NCI-H2196 (cell line): ENCODE data around the gene KRTAP3-1.
"Not testable (repeated sequence)": the region's sequence is repeated elsewhere in the genome, so short reads cannot be mapped to it uniquely, and the experiment has no call there.

Source experiments
- DNase-seq: peaks from one replicate; lab custom pipeline; 2025; ENCODE audit not compliant: unreplicated experiment; lab: John Stamatoyannopoulos, UW

Gene KRTAP3-1

GRCh38 chr17:41008811-41009210, at the start of gene KRTAP3-1:
Gene KRTAP3-1, minus strand, starts transcription at chr17:41009128. Its CDS starts 54 bp downstream, at chr17:41009074.
- peak; percentile 9 for DNase-seq

GRCh38 chr17:41057547-41057946, 48.6 kb upstream of the KRTAP3-1 start:
- DNase-seq = no peak

GRCh38 chr17:41055130-41055529, 46.2 kb upstream of the KRTAP3-1 start, which contains the start of gene KRTAP2-2:
Gene KRTAP2-2, minus strand, starts transcription at chr17:41055230. Its CDS starts 19 bp downstream, at chr17:41055211.
- DNase-seq = not testable (repeated sequence)

- not testable (repeated sequence) for DNase-seq
These were observed 45.6 kb upstream of the KRTAP3-1 start for GRCh38 chr17:41054556-41054955.

GRCh38 chr17:41054025-41054424, 45.1 kb upstream of the KRTAP3-1 start:
- no peak for DNase-seq

GRCh38 chr17:41052566-41052965, 43.6 kb upstream of the KRTAP3-1 start:
- no peak for DNase-seq

- no peak for DNase-seq
These were observed 40.2 kb upstream of the KRTAP3-1 start for GRCh38 chr17:41049110-41049509.

GRCh38 chr17:41048441-41048840, 39.5 kb upstream of the KRTAP3-1 start:
- no peak for DNase-seq

GRCh38 chr17:41046735-41047465, 38.0 kb upstream of the KRTAP3-1 start, which contains the start of gene KRTAP2-1:
Gene KRTAP2-1, minus strand, starts transcription at chr17:41047316. Its CDS starts 49 bp downstream, at chr17:41047267.
- not testable (repeated sequence) for DNase-seq

GRCh38 chr17:41042953-41043352, 34.0 kb upstream of the KRTAP3-1 start:
- DNase-seq = no peak

- peak; percentile 38 for DNase-seq
These were observed 32.0 kb upstream of the KRTAP3-1 start, which contains the start of gene KRTAP1-1 for GRCh38 chr17:41040783-41041571. Gene KRTAP1-1, minus strand, starts transcription at chr17:41041450. Its CDS starts 53 bp downstream, at chr17:41041397.

- no peak for DNase-seq
These were observed 29.0 kb upstream of the KRTAP3-1 start for GRCh38 chr17:41037853-41038350.

GRCh38 chr17:41034346-41034935, 25.5 kb upstream of the KRTAP3-1 start, which contains the start of gene KRTAP1-3:
Gene KRTAP1-3, minus strand, starts transcription at chr17:41034874. Its CDS starts 53 bp downstream, at chr17:41034821.
- DNase-seq = peak; percentile 36

- DNase-seq = no peak
These were observed 20.8 kb upstream of the KRTAP3-1 start, which contains the start of gene KRTAP1-4 for GRCh38 chr17:41029633-41030245. Gene KRTAP1-4, minus strand, starts transcription at chr17:41030195. Its CDS starts 117 bp downstream, at chr17:41030078.

- peak; percentile 42 for DNase-seq
These were observed 18.0 kb upstream of the KRTAP3-1 start, which contains the start of gene KRTAP1-5 for GRCh38 chr17:41026715-41027471. Gene KRTAP1-5, minus strand, starts transcription at chr17:41027208. Its CDS starts 53 bp downstream, at chr17:41027155.

- DNase-seq = no peak
These were observed 15.8 kb upstream of the KRTAP3-1 start for GRCh38 chr17:41024697-41025096.

- no peak for DNase-seq
These were observed 11.4 kb upstream of the KRTAP3-1 start for GRCh38 chr17:41020336-41020735.

GRCh38 chr17:41019415-41019814, 10.5 kb upstream of the KRTAP3-1 start:
- no peak for DNase-seq

- DNase-seq = no peak
These were observed 9.6 kb upstream of the KRTAP3-1 start for GRCh38 chr17:41018541-41018940.
